Islet precursor cell (in vitro differentiated cells): ENCODE results near the gene UNC13C.
A peak's percentile ranks its signal among the peaks of the same experiment; 100 is the strongest.

ENCODE experiments used
- DNase-seq: peaks from one replicate; pipeline ENCODE4 v3.0.0-alpha.2; 2018

The UNC13C gene

GRCh38 chr15:54026891-54027290 lies 48.6 kb downstream of the UNC13C start:
- DNase-seq, result no peak

- no peak for DNase-seq
These were observed 50.8 kb downstream of the UNC13C start for GRCh38 chr15:54029081-54029480.

GRCh38 chr15:54032066-54032465 lies 53.8 kb downstream of the UNC13C start:
- no peak for DNase-seq

GRCh38 chr15:54033356-54033860 lies 55.2 kb downstream of the UNC13C start:
- no peak for DNase-seq

- DNase-seq, result no peak
These were observed 55.7 kb downstream of the UNC13C start for GRCh38 chr15:54033869-54034458.

- DNase-seq, result no peak
These were observed 57.4 kb downstream of the UNC13C start for GRCh38 chr15:54035616-54036015.

GRCh38 chr15:54045397-54045796 lies 67.2 kb downstream of the UNC13C start:
- no peak for DNase-seq

GRCh38 chr15:54046093-54046492 lies 67.9 kb downstream of the UNC13C start:
- no peak for DNase-seq

GRCh38 chr15:54064365-54064764 lies 86.1 kb downstream of the UNC13C start:
- DNase-seq, result no peak

GRCh38 chr15:54066403-54066802 lies 88.2 kb downstream of the UNC13C start:
- no peak for DNase-seq

- DNase-seq, result peak; percentile 60
These were observed 104.7 kb downstream of the UNC13C start for GRCh38 chr15:54082836-54083492.

- no peak for DNase-seq
These were observed 105.3 kb downstream of the UNC13C start for GRCh38 chr15:54083501-54083900.

- no peak for DNase-seq
These were observed 105.8 kb downstream of the UNC13C start for GRCh38 chr15:54083991-54084390.

- no peak for DNase-seq
These were observed 110.6 kb downstream of the UNC13C start for GRCh38 chr15:54088837-54089236.

GRCh38 chr15:54089776-54090175 lies 111.5 kb downstream of the UNC13C start:
- DNase-seq, result no peak

- no peak for DNase-seq
These were observed 113.4 kb downstream of the UNC13C start for GRCh38 chr15:54091651-54092050.

GRCh38 chr15:54094661-54095060 lies 116.4 kb downstream of the UNC13C start:
- no peak for DNase-seq

- DNase-seq, result no peak
These were observed 118.8 kb downstream of the UNC13C start for GRCh38 chr15:54097019-54097418.

- no peak for DNase-seq
These were observed 120.8 kb downstream of the UNC13C start for GRCh38 chr15:54099010-54099409.

- no peak for DNase-seq
These were observed 123.5 kb downstream of the UNC13C start for GRCh38 chr15:54101664-54102270.

GRCh38 chr15:54102704-54103103 lies 124.5 kb downstream of the UNC13C start:
- no peak for DNase-seq

GRCh38 chr15:54109014-54109413 lies 130.8 kb downstream of the UNC13C start:
- no peak for DNase-seq

GRCh38 chr15:54119051-54119450 lies 140.8 kb downstream of the UNC13C start:
- no peak for DNase-seq

- no peak for DNase-seq
These were observed 142.8 kb downstream of the UNC13C start for GRCh38 chr15:54120949-54121463.
